T follicular helper cell (primary cell): ENCODE results near the gene RBM18.

Source experiments
- DNase-seq: peaks from one replicate; pipeline ENCODE4 v3.0.0-alpha.2; 2020; ENCODE audit warnings: low read depth

RBM18 gene

GRCh38 chr9:122258886-122259415 lies 5.7 kb downstream of the RBM18 start:
- DNase-seq = no peak

GRCh38 chr9:122256206-122256605 lies 8.4 kb downstream of the RBM18 start:
- no peak for DNase-seq

GRCh38 chr9:122254761-122255160 lies 9.9 kb downstream of the RBM18 start:
- no peak for DNase-seq

- DNase-seq = no peak
Measured at GRCh38 chr9:122252796-122253195, 11.8 kb downstream of the RBM18 start.

- no peak for DNase-seq
Measured at GRCh38 chr9:122251351-122251750, 13.3 kb downstream of the RBM18 start.

GRCh38 chr9:122248448-122248865 lies 16.2 kb downstream of the RBM18 start:
- DNase-seq = no peak

- no peak for DNase-seq
Measured at GRCh38 chr9:122246666-122247065, 18.0 kb downstream of the RBM18 start.

GRCh38 chr9:122244349-122244748 lies 20.3 kb downstream of the RBM18 start:
- DNase-seq = no peak

- no peak for DNase-seq
Measured at GRCh38 chr9:122239722-122240121, 24.9 kb downstream of the RBM18 start.

- DNase-seq = no peak
Measured at GRCh38 chr9:122236681-122237080, 28.0 kb downstream of the RBM18 start.

- no peak for DNase-seq
Measured at GRCh38 chr9:122234022-122234748, 30.5 kb downstream of the RBM18 start.

- no peak for DNase-seq
Measured at GRCh38 chr9:122232796-122233306, 31.8 kb downstream of the RBM18 start.

GRCh38 chr9:122229485-122229837 lies 35.2 kb downstream of the RBM18 start:
- no peak for DNase-seq

- DNase-seq = no peak
Measured at GRCh38 chr9:122228568-122229484, 35.8 kb downstream of the RBM18 start, which contains the start of gene LHX6. Gene LHX6, minus strand, starts transcription at chr9:122228957. Its CDS starts 217 bp downstream, at chr9:122228740.

- no peak for DNase-seq
Measured at GRCh38 chr9:122228191-122228567, 36.5 kb downstream of the RBM18 start.

- no peak for DNase-seq
Measured at GRCh38 chr9:122227575-122227900, 37.1 kb downstream of the RBM18 start.

- DNase-seq = no peak
Measured at GRCh38 chr9:122226758-122227574, 37.7 kb downstream of the RBM18 start.

- no peak for DNase-seq
Measured at GRCh38 chr9:122226142-122226757, 38.4 kb downstream of the RBM18 start.

GRCh38 chr9:122225312-122226141 lies 39.1 kb downstream of the RBM18 start:
- DNase-seq = no peak

GRCh38 chr9:122223435-122223834 lies 41.2 kb downstream of the RBM18 start:
- no peak for DNase-seq

GRCh38 chr9:122222791-122223190 lies 41.8 kb downstream of the RBM18 start:
- DNase-seq = no peak
